NCI-H1694 treated with DMSO at 0.1 percent for 48 hours (cell line): ENCODE data around the gene RNF17.

Source experiments
- DNase-seq: peaks from one replicate; lab custom pipeline; 2025; lab: John Stamatoyannopoulos, UW

RNF17 gene

DNA sequence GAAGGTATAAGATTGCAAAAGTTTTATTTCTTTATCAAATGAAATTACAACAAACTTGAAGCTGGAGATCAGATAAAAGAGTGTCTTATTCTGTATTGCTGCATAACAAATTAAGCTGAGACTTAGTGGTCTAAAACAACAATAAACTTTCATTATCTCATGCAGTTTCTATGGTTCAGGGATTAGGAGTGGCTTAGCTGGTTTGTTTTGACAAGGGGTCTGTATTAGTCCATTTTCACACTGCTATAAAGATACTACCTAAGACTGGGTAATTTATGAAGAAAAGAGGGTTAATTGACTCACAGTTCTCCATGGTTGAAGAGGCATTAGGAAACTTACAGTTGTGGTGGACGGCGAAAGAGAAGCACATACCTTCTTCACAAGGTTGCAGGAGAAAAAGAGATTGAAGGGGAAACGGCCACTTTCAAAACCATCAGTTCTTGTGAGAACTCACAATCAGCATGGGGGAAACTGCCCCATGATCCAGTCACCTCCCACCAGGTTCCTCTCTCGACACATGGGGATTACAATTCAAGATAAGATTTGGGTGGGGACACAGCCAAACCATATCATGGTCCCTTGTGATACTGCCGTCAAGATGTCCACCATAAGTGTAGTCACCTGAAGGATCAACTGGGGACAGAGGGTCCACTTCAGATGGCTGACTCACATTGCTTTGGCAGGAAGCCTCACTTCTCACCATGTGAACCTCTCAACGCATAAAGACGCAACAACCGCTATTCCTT lies 97.8 kb downstream of the RNF17 start:
- no peak for DNase-seq

DNA sequence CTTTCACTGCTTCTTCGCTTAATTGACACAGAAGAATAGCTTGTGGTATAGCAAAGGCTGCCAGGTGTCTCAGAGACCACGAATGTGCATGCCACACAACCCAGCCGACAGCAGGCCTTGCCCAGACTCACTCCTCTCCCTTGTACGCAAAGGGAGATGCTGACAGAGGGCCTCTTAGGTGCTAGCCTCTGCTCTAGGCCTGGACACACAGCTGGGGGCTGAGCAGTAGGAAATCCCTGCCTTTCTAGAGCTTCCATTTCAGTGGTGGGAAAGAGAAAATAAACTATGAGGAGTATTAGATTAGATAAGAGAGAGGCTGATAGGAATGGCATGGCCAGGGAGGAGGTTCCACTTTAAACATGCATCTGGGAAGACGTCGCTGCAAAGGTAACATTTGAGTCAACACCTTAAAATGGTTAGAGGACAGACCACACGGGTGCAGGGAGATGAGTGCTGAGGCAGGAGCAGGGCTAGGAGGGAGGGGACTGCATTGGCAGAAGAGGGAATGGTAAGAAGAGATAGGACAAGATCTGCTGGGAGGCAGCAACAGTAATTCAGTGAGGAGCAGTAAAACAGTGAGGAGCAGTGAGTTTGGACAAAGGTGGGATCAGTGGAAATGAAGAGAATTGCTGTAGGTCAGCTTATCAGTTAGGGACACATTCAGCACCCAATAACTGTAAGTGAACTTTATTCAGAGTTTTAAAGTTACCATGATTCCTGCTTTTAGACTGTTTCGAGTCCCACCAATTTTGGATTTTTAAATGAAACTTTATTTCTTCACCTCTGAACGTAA lies 100.0 kb downstream of the RNF17 start:
- no peak for DNase-seq

- DNase-seq: no peak
Observed at GRCh38 chr13:24864579-24864978, 100.6 kb downstream of the RNF17 start.

GRCh38 chr13:24865163-24865953 lies 101.4 kb downstream of the RNF17 start:
- DNase-seq: no peak

GRCh38 chr13:24866488-24866887 lies 102.5 kb downstream of the RNF17 start:
- no peak for DNase-seq

DNA sequence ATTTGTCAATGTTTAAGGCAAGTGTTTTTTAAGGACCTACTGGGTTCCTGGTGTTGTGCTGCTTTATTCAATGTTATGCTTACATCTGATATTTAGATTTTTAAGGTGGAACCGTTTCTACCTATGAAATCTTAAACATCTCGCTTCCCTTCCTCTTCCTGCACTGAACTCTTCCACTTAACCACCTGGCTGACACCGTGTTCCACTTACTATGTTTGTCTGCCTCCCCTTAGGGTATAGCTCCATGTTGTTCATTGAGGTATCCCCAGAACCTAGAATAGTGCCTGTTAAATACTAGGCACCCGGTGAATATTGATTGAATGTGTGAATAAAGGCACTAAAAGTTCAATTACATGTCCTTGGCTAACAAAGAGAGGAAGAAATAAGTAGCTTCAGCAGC lies 104.9 kb downstream of the RNF17 start:
- DNase-seq: no peak

DNA sequence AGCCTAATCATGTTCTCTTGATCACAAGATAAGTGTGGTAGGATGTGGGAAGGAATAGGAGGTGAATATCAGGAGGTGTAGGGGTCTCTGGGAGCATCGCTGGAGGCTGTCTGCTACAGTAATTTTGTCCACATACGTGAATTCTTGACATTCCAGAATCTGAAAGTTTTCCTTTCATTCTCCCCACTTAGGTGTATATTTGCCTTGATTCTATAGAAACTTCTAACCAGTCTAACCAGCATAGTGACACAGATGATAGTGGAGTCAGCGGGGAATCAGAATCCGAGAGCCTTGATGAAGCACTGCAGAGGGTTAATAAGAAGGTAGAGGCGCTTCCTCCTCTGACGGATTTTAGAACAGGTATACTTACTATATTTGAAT lies 106.4 kb downstream of the RNF17 start:
- no peak for DNase-seq

DNA sequence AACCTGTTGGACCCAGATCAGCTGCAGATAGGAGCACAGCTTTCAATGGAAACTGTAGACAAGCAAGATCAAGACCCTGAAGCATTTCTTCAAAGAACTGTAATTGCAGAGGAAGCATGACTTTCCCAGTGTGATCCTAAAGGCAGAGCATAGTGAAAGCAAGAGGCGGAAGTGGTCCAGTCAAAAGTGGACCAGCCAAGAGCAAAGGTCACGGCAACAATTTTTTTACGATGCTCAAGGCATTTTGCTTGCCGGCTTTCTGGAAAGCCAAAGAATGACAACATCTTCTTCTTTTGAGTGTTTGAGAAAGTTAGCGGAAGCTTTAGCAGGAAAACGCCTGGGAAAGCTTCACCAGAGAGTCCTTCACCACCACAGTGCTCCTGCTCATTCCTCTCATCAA lies 111.6 kb downstream of the RNF17 start:
- DNase-seq: no peak

GRCh38 chr13:24877531-24877930 lies 113.6 kb downstream of the RNF17 start:
- no peak for DNase-seq

- DNase-seq: no peak
Observed at GRCh38 chr13:24878340-24878739, 114.4 kb downstream of the RNF17 start.

DNA sequence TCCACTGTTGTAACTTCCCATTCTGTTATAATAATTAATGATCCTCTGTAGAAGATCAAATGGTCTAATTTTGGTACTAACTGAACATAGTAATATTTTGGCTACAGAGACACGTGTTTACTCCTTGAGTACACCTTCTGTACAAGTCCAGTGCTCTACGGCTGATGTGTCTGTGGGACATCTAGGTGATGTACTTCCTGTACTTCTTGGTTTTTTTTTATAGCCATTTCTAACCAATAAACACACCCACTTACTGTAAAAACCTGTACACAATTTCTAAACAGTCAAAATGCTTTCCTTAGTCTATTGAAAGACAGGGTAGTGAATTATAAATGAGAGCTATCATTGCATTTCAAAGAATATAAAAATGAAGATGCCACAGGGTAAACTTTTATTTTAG lies 118.7 kb downstream of the RNF17 start:
- no peak for DNase-seq

GRCh38 chr13:24887759-24888158 lies 123.8 kb downstream of the RNF17 start:
- DNase-seq: no peak

GRCh38 chr13:24888291-24888931 lies 124.4 kb downstream of the RNF17 start:
- DNase-seq: no peak

DNA sequence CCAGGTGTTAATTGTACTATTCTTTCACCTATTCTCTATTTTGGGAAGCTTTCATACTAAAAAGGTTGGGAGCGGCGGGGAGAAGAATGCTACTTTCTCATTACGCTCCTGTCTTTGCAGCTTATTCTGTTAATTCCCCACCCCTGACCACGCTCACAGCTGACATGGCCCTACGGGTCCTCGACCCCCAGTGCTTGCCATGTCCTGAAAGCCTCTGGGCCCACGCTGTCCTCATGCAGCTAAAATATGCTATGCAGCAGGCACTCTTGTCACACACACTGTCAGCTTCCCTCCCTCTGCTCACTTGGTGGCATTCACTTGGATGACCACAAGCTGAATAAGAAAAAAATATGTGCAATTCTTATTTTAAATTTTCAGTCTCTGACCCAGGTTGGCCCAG lies 126.3 kb downstream of the RNF17 start:
- DNase-seq: no peak

- DNase-seq: no peak
Observed at GRCh38 chr13:24891476-24892108, 127.6 kb downstream of the RNF17 start.

DNA sequence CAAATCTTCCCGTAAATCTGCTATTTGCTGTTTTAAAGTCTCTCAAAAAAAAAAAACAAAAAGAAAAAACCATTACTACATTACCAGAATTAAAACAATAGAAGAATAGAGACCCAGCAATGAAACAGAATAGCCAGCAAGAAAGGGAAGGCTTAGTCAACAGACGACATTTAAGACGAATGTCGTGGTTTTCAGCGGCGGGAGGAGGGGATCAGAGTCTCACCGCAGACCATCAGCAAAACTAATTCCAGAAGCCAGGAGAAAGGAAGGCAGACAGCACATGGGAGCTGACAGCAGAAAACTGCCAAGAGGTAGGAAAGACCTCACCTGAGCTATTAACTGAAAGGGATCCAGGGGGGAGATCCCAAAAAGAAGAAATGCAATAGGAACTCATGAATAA lies 128.9 kb downstream of the RNF17 start:
- no peak for DNase-seq

GRCh38 chr13:24893863-24894262 lies 129.9 kb downstream of the RNF17 start:
- no peak for DNase-seq

DNA sequence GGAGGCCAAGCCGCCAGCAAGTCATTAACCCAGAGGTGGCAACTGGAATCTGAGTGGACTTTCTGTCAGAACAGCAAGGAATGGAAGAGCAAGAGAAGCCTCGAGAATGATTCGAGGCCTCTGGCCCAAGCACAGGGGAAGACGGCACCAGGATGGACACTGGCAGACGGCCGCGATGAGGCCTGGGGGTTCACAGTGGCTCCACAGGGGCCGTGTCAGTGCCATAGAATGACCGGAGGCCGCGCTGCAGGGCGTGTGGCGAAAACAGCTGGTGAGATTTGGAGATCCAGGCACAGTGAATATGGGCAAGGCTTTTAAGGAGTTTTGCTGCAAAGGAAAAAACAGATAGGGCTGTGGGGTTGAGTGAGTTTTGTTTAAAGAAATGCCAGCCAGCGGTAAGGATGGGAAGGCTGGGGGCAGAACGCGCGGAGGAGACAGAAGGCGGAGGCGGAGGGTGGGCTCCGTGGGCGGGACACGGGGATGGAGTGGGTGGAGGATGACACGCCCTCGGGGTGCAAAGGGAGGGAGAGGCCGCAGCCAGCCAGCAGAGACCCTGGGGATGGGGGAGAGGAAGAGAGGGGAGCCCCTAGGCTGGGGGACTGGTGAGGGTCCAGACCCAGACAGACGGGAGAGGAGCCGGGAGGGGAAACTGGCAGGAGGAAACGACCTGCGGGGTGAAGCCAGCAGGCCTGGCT lies 130.5 kb downstream of the RNF17 start:
- no peak for DNase-seq

DNA sequence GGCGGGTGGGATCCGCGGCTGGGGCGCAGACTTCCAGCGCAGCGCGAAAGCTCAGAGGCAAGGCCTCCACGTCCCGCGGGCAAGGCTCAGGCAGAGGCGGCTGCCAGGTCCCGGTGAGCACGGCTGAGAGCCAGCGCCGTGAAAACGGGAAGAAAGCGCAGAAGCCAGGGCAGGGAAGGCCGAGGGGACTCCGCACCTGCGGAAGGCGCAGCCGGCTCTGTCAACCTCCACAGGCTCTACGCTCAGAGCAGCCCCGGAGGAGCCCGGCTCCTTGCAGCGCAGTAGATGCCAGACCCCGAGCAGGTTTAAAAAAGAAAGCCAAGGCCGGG lies 131.0 kb downstream of the RNF17 start:
- no peak for DNase-seq

GRCh38 chr13:24896061-24896460 lies 132.1 kb downstream of the RNF17 start:
- DNase-seq: no peak

- DNase-seq: no peak
Observed at GRCh38 chr13:24897293-24897692, 133.3 kb downstream of the RNF17 start.
